ENCODE data around the gene EPHA1. TPM values are rescaled to one million over a fixed set of nuclear protein-coding genes. Genes with fewer than 3 reads are reported as not detected.
"Not testable (repeated sequence)": the region's sequence is repeated elsewhere in the genome, so short reads cannot be mapped to it uniquely, and the experiment has no call there.

The EPHA1 gene
- total RNA-seq, 1 donor from 2014 or later, result not detected

- DNase-seq, result no peak
Measured at GRCh38 chr7:143401265-143401664, 7.4 kb downstream of the EPHA1 start.

GRCh38 chr7:143399642-143400041 is 9.0 kb downstream of the EPHA1 start:
- no peak for DNase-seq

GRCh38 chr7:143399151-143399550 is 9.5 kb downstream of the EPHA1 start:
- no peak for DNase-seq

- no peak for DNase-seq
Measured at GRCh38 chr7:143398616-143399015, 10.0 kb downstream of the EPHA1 start.

GRCh38 chr7:143397710-143398530 is 10.7 kb downstream of the EPHA1 start:
- DNase-seq, result no peak

GRCh38 chr7:143396625-143397556 is 11.8 kb downstream of the EPHA1 start:
- DNase-seq, result no peak

GRCh38 chr7:143396182-143396581 is 12.5 kb downstream of the EPHA1 start:
- no peak for DNase-seq

GRCh38 chr7:143395187-143396149 is 13.2 kb downstream of the EPHA1 start:
- DNase-seq, result peak; percentile 60

- DNase-seq, result peak; percentile 25
Measured at GRCh38 chr7:143394777-143395176, 13.9 kb downstream of the EPHA1 start.

- DNase-seq, result peak; percentile 28
Measured at GRCh38 chr7:143394068-143394467, 14.6 kb downstream of the EPHA1 start.

- peak; percentile 57 for DNase-seq
Measured at GRCh38 chr7:143393267-143394041, 15.2 kb downstream of the EPHA1 start.

GRCh38 chr7:143392875-143393266 is 15.8 kb downstream of the EPHA1 start:
- peak; percentile 34 for DNase-seq

GRCh38 chr7:143392427-143392826 is 16.2 kb downstream of the EPHA1 start:
- not testable (repeated sequence) for DNase-seq

GRCh38 chr7:143391462-143392404 is 16.9 kb downstream of the EPHA1 start:
- peak; percentile 86 for DNase-seq

GRCh38 chr7:143390773-143391317 is 17.8 kb downstream of the EPHA1 start:
- DNase-seq, result no peak

GRCh38 chr7:143390104-143390772 is 18.4 kb downstream of the EPHA1 start:
- DNase-seq, result no peak

- peak; percentile 45 for DNase-seq
Measured at GRCh38 chr7:143389316-143390103, 19.1 kb downstream of the EPHA1 start.

GRCh38 chr7:143388491-143389101 is 20.1 kb downstream of the EPHA1 start:
- peak; percentile 21 for DNase-seq

Measured in dermis blood vessel endothelial cell (primary cell).